NCI-H69 (cell line): ENCODE results near the gene CABP2.
A peak's percentile ranks its signal among the peaks of the same experiment; 100 is the strongest.
"Not testable (repeated sequence)": the region's sequence is repeated elsewhere in the genome, so short reads cannot be mapped to it uniquely, and the experiment has no call there.

Source experiments
- DNase-seq: peaks from one replicate; lab custom pipeline; 2025; lab: John Stamatoyannopoulos, UW

Gene CABP2

DNA sequence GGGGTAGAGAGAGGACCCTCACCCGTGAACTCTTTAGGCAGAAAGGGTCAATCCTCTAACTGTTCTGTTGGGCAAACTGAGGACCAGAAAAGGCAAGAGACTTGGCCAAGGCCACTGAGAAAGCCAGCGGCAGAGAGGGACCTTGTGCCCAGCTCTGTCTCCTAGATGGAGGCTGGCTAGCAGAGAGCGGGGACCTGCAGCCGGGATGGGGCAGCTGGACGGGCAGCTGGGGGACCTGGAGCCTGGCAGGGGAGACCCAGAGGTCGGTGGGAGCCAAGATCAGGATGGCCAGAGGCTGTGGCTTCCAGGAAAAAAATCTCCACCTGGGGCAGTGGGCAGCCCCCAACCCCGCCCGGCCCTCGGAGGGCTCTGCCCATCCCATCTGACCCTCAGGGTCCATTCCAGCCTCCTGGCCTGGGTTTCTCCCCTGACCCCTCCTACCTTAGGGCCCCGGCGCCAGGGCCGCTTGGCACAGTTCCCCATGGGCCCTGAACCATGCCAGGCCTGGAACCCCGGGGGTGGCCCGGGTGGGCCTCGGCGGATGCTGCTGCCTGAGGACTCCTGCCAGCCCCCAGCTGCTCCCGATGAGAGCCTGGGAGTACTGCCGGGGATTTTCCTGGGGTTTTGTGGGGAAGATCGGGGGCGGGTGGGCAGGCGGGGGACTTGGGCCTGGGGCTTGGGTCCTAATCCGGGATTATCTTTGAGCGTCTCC is at the start of gene CABP2:
Gene CABP2 (minus strand): TSS at position 603 of the 712 bp plus-strand sequence. CDS start 120 bp downstream, at position 483.
- DNase-seq, result no peak

GRCh38 chr11:67572747-67573419 is 49.6 kb upstream of the CABP2 start:
- peak; percentile 88 for DNase-seq

- no peak for DNase-seq
Observed at GRCh38 chr11:67572305-67572704, 49.1 kb upstream of the CABP2 start.

GRCh38 chr11:67571443-67571842 is 48.2 kb upstream of the CABP2 start:
- peak; percentile 18 for DNase-seq

DNA sequence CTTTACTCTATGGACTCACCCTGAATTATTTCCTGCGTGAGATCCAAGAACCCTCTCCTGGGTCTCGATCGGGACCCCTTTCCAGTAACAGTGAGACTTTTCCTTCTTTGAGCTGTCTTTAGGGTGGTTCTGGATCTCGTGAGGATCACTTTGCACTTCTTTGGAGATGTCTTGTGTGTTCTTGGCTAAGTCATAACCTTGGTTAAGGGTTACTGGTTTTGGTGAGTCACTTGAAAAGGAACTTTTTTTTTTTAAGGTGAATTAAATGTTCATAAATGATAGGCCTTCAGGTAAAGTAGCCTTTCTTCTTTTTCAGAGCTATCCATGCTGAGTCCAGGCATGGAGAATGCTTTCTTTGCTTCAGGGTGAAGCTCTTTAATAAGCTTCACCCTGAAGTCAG is 41.0 kb upstream of the CABP2 start:
- no peak for DNase-seq

- DNase-seq, result peak; percentile 8
Observed at GRCh38 chr11:67563705-67564114, 40.5 kb upstream of the CABP2 start.

DNA sequence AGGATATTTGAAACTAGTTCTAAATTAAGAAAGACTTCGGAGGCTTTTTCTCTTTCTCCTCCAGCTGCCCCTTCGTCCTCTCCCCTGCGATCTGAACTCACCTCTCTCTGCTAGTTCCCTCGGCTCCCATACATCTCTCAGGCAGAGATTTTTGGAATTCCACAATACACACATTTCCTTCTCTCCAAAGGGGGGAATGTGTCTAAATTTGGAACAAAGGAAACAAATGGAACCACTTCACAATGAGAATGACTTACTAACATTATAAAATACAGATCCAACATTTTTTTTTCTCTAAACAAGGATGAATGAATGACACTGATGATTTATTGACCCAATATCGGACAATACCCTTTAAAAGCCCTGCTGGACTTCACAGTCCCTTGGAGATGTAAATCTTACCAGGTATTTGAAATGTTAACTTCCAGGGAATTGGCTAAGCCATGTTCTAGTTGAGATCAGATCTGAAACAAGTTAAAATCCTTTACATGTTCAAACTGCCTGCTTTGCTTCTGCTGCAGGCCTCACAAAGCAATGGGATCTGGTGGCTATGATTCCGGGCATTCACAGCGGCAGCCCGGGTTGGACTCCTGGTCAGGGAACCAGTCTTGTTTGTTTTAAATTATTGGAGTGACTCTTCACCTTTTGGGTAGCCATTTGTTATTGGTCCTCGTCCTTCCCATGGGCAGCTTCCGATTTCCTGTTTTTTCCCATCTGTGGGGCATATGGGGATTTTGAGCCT is 39.9 kb upstream of the CABP2 start:
- DNase-seq, result no peak

DNA sequence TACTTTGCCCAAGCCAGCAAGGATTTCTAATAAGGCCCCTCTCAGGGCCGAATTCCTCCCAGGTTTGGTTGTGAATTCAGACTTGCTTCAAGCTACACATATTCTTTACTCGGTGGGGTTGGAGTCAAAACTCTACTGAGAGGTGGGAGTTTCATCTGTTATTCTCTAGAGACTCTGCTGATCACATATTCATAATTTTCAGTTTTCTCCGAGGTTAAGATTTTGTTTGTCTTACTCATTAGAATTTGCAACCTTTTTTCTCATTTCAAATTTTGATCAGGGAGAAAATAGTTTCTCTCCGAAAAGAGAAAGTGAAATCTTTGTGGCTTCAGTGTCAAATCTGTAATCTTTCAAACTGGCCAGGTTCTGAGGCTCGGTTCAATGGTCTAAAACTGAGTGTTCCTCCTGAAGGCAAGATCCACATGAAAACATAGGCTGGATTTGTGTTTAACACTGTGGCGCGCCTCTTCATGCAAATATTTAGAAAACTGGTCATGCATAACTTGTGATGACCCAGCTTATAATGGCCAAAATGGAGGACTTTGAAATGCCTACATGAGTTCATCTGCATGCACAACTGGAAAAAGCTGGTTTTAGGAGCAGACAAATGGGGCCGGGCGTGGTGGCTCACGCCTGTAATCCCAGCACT is 38.8 kb upstream of the CABP2 start:
- no peak for DNase-seq

DNA sequence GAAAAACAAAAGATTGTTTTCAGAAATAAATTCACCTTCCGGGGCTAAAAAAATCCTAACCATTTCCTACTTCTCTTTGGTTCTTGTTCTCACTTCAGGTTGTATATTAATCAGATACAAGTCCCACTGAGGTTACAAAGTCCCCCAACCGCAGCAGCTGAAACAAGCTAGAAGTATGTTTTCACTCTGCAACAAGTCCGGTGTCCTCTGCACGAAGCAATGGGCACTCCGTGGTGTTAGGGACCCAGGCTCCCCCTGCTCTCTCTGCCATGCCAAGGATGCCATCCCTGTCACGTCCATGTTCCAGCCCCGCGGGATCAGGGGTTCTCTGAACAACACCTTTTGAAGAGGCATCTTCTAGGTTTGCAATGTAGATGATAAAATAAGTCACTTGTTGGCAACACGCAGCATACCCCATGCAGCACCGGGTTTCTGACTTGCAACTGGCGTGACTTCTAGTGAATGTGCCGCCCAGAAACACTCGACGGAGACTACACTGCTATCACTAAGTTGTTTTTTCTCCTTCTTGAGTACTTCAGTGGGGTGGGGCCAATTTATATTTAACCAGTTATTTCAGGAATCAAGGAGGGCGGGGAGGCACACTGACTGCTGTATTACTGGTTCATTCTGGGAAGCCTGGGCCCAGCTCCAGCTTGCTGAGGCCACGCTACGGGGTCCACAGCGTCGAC is 35.0 kb upstream of the CABP2 start:
- DNase-seq, result no peak

GRCh38 chr11:67556244-67556643 is 33.0 kb upstream of the CABP2 start:
- DNase-seq, result no peak

- DNase-seq, result not testable (repeated sequence)
Observed at GRCh38 chr11:67551697-67552096, 28.5 kb upstream of the CABP2 start.

- DNase-seq, result no peak
Observed at GRCh38 chr11:67551127-67551526, 27.9 kb upstream of the CABP2 start.

DNA sequence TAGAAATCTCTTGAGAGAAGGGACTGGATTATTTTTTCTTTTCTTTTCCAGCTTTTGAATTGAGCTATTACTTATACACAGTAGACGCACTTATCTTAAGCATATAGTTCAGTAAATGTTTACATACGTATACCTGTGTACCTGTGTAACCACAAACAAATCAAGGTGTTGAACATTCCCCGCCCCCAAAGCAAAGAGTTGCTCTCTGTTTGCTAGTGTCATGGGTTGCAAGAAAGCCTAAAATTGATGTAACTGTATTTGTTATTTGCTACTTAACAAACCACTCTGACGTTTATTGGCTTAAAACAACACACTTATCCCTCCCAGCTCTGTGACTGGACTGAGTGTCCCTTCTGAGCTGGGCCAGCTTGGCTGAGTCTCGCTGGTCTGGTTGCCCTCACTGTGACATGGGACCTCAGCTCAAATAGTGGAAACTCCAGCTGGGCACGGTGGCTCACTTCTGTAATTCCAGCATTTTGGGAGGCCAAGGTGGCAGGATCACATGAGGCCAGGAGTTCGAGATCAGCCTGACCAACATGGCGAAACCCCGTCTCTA is 25.4 kb upstream of the CABP2 start:
- no peak for DNase-seq

GRCh38 chr11:67548112-67548511 is 24.9 kb upstream of the CABP2 start:
- DNase-seq, result not testable (repeated sequence)

GRCh38 chr11:67545280-67545679 is 22.0 kb upstream of the CABP2 start:
- no peak for DNase-seq

DNA sequence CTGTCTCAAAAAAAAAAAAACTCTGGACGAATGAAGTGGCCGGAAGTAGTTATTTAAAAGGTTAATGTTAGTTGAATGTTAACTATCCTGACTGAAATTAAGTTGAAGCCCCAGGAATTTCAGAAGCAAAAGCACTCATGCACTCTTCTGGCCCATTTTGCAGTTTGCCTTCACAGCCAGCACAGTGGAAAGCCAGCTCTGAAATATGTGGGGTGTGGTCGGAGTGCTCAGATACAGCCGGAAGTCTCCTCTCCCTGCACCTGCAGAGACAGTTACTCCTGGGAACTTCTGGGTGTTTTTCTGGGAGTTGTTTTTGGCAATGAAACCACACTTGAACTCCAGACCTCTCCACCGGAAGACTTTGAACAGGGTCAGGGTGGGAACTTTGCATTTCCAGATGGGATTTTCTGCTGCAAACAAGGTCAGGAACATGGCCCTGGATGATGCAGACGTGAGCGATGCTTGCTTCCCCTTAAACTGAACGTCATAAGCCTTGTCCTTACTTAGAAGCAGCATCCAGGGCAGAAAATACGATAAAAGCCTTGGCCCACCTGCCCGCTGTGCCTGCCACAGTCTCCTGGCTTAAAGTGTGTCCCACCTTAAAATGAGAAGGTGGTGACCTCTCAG is 21.5 kb upstream of the CABP2 start:
- DNase-seq, result no peak

DNA sequence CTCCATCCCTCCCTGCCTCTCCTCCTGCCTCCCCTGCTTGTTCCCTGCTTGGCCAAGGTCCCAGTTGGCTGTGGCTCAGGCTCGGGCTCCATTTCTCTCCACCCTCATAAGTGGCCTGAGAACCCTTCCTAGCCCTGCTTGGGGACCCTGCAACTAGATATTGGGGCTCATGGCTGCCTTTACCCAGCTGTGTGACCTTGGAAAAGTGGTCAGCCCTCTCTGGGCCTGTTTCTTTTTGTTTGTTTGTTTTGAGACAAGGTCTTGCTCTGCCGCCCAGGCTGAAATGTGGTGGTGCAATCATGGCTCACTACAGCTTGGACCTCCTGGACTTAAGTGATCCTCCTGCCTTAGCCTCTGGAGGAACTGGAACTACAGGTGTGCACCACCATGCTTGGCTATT is 20.3 kb upstream of the CABP2 start:
- DNase-seq, result no peak

GRCh38 chr11:67542971-67543370 is 19.7 kb upstream of the CABP2 start:
- DNase-seq, result no peak

GRCh38 chr11:67542169-67542568 is 18.9 kb upstream of the CABP2 start:
- DNase-seq, result no peak

DNA sequence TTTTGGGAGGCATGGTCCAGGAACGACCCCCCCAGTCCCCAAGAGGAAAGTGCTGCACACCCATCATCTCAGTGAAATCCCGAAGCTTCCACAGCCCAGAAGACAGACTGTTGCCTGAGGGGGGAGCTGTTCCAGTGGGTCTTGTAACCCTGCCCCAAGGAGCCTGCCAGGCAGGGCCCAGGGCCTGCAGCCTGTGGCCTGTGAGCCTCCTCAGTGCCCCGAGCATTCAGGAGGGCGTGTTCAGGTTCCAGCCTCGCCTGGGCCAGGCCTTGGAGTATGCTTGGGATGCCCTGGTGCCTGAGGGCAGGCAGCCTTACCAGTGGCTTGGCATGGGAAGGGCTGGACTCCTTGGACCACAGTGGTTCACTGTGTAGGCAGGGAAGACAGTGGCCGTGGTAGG is 18.0 kb upstream of the CABP2 start:
- no peak for DNase-seq

DNA sequence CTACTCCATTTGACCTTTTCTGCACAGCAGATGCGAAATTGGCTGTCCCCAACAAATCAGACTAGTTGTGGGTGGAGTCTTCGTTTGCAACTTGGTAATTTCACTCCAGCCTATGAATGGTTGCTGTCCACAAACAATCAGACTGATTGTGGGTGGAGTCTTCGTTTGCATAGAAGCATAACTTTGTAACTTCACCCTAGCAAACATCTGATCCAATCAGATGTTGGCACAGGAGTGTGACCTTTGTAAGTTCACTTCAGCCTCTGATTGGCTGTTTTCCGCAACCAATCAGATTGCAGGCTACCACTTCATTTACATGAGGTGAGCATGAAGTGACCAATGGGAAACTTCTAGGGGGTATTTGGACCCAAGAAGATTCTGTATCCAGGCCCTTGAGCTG is 16.3 kb upstream of the CABP2 start:
- no peak for DNase-seq
